HL-60/S4 treated with retinoic acid at 250 ng/mL for 4 days and 3 days (cell line): ENCODE data around the gene DBNDD1.
"Not testable (repeated sequence)": the region's sequence is repeated elsewhere in the genome, so short reads cannot be mapped to it uniquely, and the experiment has no call there.

Source experiments
- in situ Hi-C: fragments of 300-500 bp; cut with MboI; formaldehyde crosslinking; loops from 2 replicates; pipeline ENCODE4 v1.7.0; 2022; ENCODE audit warnings: low sequenced_read_pairs

The DBNDD1 gene

GRCh38 chr16:89994389-89994720, 24.9 kb downstream of the DBNDD1 start:
- in situ Hi-C loops, result no loop called here

- in situ Hi-C loops, result no loop called here
Observed at GRCh38 chr16:89993971-89994370, 25.3 kb downstream of the DBNDD1 start.

- in situ Hi-C loops, result no loop called here
Observed at GRCh38 chr16:89993377-89993776, 25.9 kb downstream of the DBNDD1 start.

GRCh38 chr16:89990799-89991198, 28.5 kb downstream of the DBNDD1 start:
- in situ Hi-C loops, result no loop called here

GRCh38 chr16:89988951-89989350, 30.3 kb downstream of the DBNDD1 start:
- in situ Hi-C loops, result no loop called here

- in situ Hi-C loops, result no loop called here
Observed at GRCh38 chr16:89987169-89987568, 32.1 kb downstream of the DBNDD1 start.

GRCh38 chr16:89986600-89986999, 32.7 kb downstream of the DBNDD1 start:
- in situ Hi-C loops, result no loop called here

- in situ Hi-C loops, result no loop called here
Observed at GRCh38 chr16:89985219-89985618, 34.0 kb downstream of the DBNDD1 start.

GRCh38 chr16:89984216-89984615, 35.0 kb downstream of the DBNDD1 start:
- in situ Hi-C loops, result no loop called here

- in situ Hi-C loops, result no loop called here
Observed at GRCh38 chr16:89983536-89983935, 35.7 kb downstream of the DBNDD1 start.

GRCh38 chr16:89982318-89982717, 36.9 kb downstream of the DBNDD1 start:
- in situ Hi-C loops, result no loop called here

GRCh38 chr16:89981414-89981813, 37.8 kb downstream of the DBNDD1 start:
- in situ Hi-C loops, result no loop called here

- in situ Hi-C loops, result no loop called here
Observed at GRCh38 chr16:89974870-89975269, 44.4 kb downstream of the DBNDD1 start.

GRCh38 chr16:89973654-89974335, 45.5 kb downstream of the DBNDD1 start:
- in situ Hi-C loops, result no loop called here

- in situ Hi-C loops, result no loop called here
Observed at GRCh38 chr16:89973235-89973634, 46.0 kb downstream of the DBNDD1 start.

GRCh38 chr16:89972244-89973234, 46.7 kb downstream of the DBNDD1 start:
- in situ Hi-C loops, result no loop called here

- in situ Hi-C loops, result no loop called here
Observed at GRCh38 chr16:89971495-89972243, 47.6 kb downstream of the DBNDD1 start.

- in situ Hi-C loops, result no loop called here
Observed at GRCh38 chr16:89969741-89970410, 49.4 kb downstream of the DBNDD1 start.

GRCh38 chr16:89968074-89968473, 51.2 kb downstream of the DBNDD1 start:
- in situ Hi-C loops, result not testable (repeated sequence)

GRCh38 chr16:89967436-89967835, 51.8 kb downstream of the DBNDD1 start:
- in situ Hi-C loops, result not testable (repeated sequence)

GRCh38 chr16:89966756-89967155, 52.5 kb downstream of the DBNDD1 start:
- in situ Hi-C loops, result no loop called here
